ENCODE results near the gene IL34.

IL34 gene

DNA sequence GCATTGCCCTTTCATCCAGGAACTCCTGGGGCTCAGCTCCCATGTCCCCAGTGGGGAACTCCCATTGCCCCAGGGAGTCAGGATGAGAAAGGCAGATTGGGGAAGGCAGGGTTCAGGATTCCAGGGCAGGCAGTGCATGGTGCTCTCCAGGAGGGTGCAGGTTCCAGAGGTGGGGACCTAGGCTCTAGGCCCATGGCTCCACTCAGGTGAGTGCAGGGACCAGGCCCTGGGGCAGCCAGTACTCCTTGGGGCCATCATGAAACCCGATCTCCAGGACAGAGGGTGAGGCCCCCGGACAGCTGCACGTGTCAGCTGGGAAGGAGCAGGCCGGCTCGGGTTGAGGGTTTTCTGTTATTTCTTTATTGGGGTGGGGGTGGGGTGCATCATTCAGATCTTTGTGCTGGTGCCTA is 40.7 kb downstream of the IL34 start:
- no peak for DNase-seq

- peak in 8 of 58 donors; percentile 19 to 42 (median 34) for DNase-seq
Measured at GRCh38 chr16:70687671-70688245, 41.4 kb downstream of the IL34 start.

DNA sequence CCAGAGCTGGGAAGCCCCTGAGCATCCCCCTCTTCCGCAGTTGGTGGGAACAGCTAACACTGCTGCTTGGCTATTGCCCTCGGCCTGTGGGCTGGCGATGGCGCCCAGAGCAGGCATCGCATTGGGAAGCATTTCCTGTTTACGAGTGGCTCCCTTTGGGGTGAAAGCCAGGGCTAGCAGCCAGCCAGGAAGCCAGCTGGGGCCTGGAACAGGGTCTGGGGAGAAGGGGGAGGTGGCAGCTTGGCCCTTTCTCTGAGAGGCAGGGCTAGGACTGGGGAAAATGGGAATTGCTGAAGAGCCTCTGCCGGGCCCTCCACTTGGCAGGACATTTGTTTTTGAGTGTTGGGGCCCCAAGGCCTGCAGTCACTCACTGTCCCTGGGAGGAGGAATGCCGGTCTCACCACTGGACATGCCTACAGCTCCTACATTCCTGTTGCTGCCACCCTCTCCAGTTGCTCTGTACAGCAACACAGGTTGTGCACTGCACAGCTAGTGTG is 41.9 kb downstream of the IL34 start:
- DNase-seq: peak in 57 of 58 donors; percentile 38 to 96 (median 85)

- DNase-seq: no peak
Measured at GRCh38 chr16:70689035-70689969, 42.9 kb downstream of the IL34 start.

GRCh38 chr16:70689970-70690891 is 43.9 kb downstream of the IL34 start:
- no peak for DNase-seq

- peak in 56 of 58 donors; percentile 36 to 97 (median 85) for DNase-seq
Measured at GRCh38 chr16:70691223-70692129, 45.1 kb downstream of the IL34 start.

DNA sequence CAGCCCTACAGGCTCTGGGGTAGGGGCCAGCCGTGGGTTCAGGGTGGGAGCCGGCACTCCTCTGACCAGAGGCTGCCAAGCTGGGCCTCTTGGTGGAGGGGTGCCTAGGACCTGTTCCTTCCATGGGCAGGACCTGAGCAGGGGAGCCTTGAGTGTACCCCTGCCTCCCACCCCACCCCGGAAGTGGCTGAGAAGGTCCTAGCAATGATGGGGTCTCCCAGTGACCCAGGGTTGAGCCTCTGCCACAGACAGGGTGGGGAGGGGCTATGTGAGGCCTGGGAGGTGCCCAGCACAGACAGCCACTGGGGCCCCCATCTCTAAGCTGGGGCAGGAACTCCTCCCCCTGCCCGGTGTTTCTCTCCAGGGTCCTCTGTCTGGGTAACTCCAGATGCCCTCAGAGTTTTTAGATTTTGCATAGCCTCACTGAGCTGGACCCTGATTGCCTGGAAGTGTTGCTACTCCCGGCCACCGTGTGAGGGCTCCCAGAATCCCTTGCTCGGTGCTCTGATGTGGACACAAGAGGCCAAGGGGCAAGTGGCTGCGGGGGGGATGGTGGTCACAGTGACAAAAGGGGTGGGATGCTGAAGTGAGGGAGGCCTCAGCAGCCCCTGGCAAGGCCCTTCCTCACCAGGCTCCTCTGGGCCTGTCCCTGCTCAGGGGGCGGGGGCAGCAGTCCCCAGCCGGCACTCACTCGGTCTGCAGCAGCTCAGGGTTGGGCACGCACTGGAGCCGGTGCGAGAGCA is 45.9 kb downstream of the IL34 start:
- DNase-seq: no peak

GRCh38 chr16:70692873-70693671 is 46.7 kb downstream of the IL34 start:
- peak in 9 of 58 donors; percentile 20 to 54 (median 25) for DNase-seq

- DNase-seq: peak in 11 of 58 donors; percentile 18 to 56 (median 32)
Measured at GRCh38 chr16:70694088-70694867, 47.9 kb downstream of the IL34 start.

DNA sequence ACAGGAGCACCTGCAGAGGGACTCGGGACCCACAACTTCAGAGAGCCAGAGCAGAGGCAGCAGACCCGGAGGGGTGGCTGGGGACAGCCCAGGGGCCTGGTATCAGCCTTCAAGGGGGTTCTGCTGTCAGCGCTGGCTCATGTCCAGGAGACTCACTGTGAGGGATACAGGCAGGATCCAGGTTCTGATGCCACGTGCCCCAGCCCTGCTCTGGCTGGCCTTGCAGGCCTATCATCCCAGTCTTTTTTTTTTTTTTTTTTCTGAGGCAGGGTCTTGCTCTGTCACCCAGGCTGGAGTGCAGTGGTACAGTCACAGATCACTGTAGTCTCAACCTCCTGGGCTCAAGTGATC is 48.5 kb downstream of the IL34 start:
- DNase-seq: peak in 3 of 58 donors; percentile 15 to 27 (median 21)

GRCh38 chr16:70695331-70696070 is 49.1 kb downstream of the IL34 start:
- no peak for DNase-seq

- no peak for DNase-seq
Measured at GRCh38 chr16:70696355-70696754, 50.0 kb downstream of the IL34 start.

GRCh38 chr16:70696952-70697593 is 50.7 kb downstream of the IL34 start:
- DNase-seq: no peak

DNA sequence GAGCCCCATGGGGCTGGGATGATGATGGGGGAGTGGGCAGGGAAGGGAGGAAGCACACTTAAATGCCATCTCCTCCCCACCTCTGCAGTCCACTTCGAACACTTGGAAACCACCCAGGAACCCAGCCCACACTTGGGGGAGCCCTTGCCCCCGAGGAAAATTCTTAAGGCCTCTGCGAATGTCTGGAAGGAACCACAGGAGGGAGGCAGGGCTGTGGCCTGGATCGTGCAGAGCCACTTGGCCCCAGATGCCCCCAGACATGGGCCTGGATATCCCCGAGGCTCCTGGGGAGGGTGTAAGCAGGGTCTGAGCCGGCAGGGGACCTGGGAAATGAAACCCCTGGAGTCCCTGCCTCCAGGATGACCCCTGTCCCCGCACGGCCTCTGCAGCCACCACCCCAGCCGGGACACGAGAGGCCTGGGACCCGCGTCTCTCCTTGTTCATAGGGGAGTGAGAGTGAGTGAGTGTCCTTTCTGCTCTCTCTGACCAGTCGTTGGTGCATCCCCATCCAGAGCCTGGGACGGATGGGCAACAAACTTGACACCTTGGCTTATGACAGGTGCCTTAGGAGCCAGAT is 51.3 kb downstream of the IL34 start:
- DNase-seq: no peak

DNA sequence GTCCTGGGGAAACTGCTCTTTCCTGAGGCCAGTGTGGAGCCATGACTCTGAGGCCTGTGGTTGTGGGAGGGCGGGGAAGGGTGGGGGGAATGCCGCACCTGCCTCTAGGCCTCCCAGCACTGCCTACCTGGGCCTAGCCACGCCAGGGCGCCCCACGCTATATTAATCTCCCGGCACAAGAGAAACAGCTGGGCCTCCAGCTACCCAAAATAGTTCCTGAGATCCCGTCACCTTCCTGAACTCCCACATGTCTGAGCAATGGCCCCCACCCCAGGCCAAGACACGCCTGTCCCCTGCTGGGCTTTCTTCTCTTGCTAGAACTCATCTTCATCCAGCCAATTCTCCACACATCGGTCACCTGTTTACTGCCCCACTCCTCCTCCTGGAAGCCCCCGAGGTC is 52.5 kb downstream of the IL34 start:
- no peak for DNase-seq

DNA sequence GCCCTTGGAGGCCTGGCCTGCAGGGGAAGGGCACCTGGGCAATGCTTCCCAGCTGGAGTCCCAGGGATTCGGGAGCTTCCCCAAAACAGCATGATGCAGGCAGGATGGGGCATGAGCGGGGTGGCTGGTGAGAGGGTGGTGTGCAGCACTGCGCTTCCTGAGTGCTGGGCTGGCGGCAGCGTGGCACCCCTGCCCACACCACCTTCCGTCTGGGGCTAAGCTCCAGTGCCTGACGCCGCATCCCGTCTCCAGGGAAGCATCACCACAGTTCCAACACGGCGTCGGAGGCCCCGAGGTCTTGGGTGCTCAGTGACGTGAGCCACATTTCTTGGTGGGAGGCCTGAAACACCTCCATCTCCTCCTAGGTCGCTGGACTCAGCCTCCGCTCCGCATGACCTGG is 53.3 kb downstream of the IL34 start:
- DNase-seq: no peak

All from anterior cingulate cortex (tissue), 58 donors.